ENCODE data around the gene PEA15. TPM values are rescaled to one million over a fixed set of nuclear protein-coding genes. Genes with fewer than 3 reads are reported as not detected.

Gene PEA15
- total RNA-seq, 1 experiment from 2014 or later = 153 TPM

DNA sequence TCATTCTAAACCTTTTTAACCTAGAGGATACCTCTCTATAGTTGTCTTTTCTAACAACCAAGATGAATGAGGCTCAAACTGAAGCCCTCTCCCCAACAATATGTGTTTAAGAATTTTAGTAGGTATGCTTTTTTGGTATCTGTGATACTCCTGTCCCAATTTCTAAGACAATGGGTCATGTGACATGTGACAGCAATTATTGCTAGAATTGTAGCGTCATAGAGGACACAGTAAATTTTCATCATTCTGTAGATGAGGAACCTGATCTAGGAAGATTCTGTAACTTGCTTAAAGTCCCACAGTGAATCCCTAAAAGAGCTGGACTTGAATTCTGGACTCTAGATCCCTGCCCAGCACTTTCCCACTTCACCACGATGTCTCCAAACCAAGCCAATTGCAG is 26.5 kb upstream of the PEA15 start:
- no TSS peak for BruUV-seq (replicated peaks)
- intact Hi-C loops (cut with micrococcal nuclease; ENCODE audit: unreplicated experiment) = no loop called here
- TF ChIP-seq, protein P1, sequence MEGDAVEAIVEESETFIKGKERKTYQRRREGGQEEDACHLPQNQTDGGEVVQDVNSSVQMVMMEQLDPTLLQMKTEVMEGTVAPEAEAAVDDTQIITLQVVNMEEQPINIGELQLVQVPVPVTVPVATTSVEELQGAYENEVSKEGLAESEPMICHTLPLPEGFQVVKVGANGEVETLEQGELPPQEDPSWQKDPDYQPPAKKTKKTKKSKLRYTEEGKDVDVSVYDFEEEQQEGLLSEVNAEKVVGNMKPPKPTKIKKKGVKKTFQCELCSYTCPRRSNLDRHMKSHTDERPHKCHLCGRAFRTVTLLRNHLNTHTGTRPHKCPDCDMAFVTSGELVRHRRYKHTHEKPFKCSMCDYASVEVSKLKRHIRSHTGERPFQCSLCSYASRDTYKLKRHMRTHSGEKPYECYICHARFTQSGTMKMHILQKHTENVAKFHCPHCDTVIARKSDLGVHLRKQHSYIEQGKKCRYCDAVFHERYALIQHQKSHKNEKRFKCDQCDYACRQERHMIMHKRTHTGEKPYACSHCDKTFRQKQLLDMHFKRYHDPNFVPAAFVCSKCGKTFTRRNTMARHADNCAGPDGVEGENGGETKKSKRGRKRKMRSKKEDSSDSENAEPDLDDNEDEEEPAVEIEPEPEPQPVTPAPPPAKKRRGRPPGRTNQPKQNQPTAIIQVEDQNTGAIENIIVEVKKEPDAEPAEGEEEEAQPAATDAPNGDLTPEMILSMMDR (IDR thresholded peaks at IDR 0.05; ENCODE audit: unreplicated experiment) = no peak
- DNase-seq = no peak
- Mint-ChIP-seq H3K9me3 (ENCODE audit: low read depth, unreplicated experiment) (no peaks in the 10 kb centered on the region), H3K4me3 (ENCODE audit: low read depth, unreplicated experiment) (no peak overlapping the region), H3K27ac (ENCODE audit: unreplicated experiment) (no peak overlapping the region), H3K36me3 (ENCODE audit: insufficient read depth, unreplicated experiment) (no peaks in the 10 kb centered on the region), H3K27me3 (ENCODE audit: unreplicated experiment) (peaks cover 79% of the 10 kb centered on the region), H3K4me1 (ENCODE audit: low read depth, unreplicated experiment) (no peaks in the 10 kb centered on the region)
- CTCF ChIA-PET = no interaction called here

DNA sequence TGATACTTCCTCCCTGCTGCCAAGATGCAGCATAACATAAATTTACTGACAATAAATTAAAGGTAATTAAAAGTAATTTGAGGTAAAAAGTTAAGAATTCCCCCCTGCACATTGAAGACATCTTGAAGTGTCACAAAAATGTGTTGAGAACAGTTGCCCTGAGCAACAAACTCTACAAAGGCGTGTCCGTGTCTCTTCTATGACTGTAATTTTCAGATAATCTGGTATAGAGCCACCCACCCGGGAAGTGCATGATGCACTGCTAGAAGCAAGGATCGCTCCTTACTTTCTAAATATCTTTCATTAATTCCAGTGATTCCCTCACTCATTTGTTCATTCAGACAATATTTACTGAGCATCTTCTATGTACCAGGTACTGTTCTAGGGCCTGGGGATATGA is 25.8 kb upstream of the PEA15 start:
- H3K27me3 Mint-ChIP-seq (ENCODE audit: unreplicated experiment) = peaks cover 73% of the 10 kb centered on the region
- H3K4me1 Mint-ChIP-seq (ENCODE audit: low read depth, unreplicated experiment) = no peaks in the 10 kb centered on the region
- TF ChIP-seq, protein P1 (IDR thresholded peaks at IDR 0.05; ENCODE audit: unreplicated experiment) = no peak
- CTCF ChIA-PET = interaction anchor here (1.1 kb wide), 1 partner anchor 14 kb away, joined by 3 read pairs; no protein-coding TSS in a partner anchor
- no peaks in the 10 kb centered on the region for H3K36me3 Mint-ChIP-seq (ENCODE audit: insufficient read depth, unreplicated experiment)
- no TSS peak for BruUV-seq (replicated peaks)
- H3K27ac Mint-ChIP-seq (ENCODE audit: unreplicated experiment) = no peak overlapping the region
- no peak for DNase-seq
- no peaks in the 10 kb centered on the region for H3K9me3 Mint-ChIP-seq (ENCODE audit: low read depth, unreplicated experiment)
- no peak overlapping the region for H3K4me3 Mint-ChIP-seq (ENCODE audit: low read depth, unreplicated experiment)
- intact Hi-C loops (cut with micrococcal nuclease; ENCODE audit: unreplicated experiment) = no loop called here

DNA sequence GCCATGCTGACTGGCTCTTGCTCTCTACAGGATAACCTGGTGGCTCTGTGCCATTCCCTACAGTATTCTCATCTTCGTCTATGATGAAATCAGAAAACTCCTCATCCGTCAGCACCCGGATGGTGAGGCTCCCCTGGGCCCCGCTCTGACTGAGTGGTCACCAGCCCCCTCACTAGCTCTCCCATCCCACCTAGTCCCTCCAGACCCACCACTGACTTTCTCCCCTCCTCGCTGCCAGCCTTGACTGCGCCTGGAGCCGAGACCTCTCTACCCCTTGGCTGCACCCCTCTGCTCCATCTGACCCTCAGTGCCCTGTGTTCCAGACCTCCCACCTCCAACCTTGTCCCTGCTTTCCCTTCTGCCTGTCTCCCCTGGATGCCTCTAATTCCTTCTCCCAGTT is 18.9 kb upstream of the PEA15 start:
- intact Hi-C loops (cut with micrococcal nuclease; ENCODE audit: unreplicated experiment) = no loop called here
- no TSS peak for BruUV-seq (replicated peaks)
- Mint-ChIP-seq H3K4me3 (ENCODE audit: low read depth, unreplicated experiment) (no peak overlapping the region), H3K27me3 (ENCODE audit: unreplicated experiment) (peaks cover 56% of the 10 kb centered on the region), H3K9me3 (ENCODE audit: low read depth, unreplicated experiment) (no peaks in the 10 kb centered on the region), H3K36me3 (ENCODE audit: insufficient read depth, unreplicated experiment) (no peaks in the 10 kb centered on the region), H3K4me1 (ENCODE audit: low read depth, unreplicated experiment) (no peaks in the 10 kb centered on the region), H3K27ac (ENCODE audit: unreplicated experiment) (no peak overlapping the region)
- DNase-seq = no peak
- TF ChIP-seq, protein P1 (IDR thresholded peaks at IDR 0.05; ENCODE audit: unreplicated experiment) = no peak
- CTCF ChIA-PET = no interaction called here

DNA sequence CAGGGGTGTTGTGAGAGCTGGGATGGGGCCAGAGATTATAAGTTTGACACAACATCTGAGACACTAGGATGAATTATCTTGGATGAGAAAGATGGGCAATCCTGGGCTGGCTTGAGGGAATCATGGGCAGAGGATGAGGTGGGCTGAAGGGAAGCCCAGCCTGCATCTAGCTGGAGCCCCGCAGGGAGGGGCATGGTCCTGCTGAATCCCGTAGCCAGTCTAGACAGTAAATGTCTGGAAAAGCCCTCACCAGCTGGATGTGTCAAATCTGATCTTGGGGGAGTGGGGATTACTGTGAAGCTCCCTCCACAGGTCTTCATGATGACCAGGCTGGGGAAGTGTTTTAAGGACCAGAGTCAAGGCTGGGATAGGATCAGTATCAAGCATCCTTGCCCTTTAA is 18.5 kb upstream of the PEA15 start:
- H3K4me1 Mint-ChIP-seq (ENCODE audit: low read depth, unreplicated experiment) = no peaks in the 10 kb centered on the region
- no peaks in the 10 kb centered on the region for H3K9me3 Mint-ChIP-seq (ENCODE audit: low read depth, unreplicated experiment)
- TF ChIP-seq, protein P1 (IDR thresholded peaks at IDR 0.05; ENCODE audit: unreplicated experiment) = no peak
- no peak overlapping the region for H3K27ac Mint-ChIP-seq (ENCODE audit: unreplicated experiment)
- CTCF ChIA-PET = interaction anchor here (0.6 kb wide), 1 partner anchor 42 kb away, joined by 3 read pairs; no protein-coding TSS in a partner anchor
- no peaks in the 10 kb centered on the region for H3K36me3 Mint-ChIP-seq (ENCODE audit: insufficient read depth, unreplicated experiment)
- BruUV-seq (replicated peaks) = no TSS peak
- no peak overlapping the region for H3K4me3 Mint-ChIP-seq (ENCODE audit: low read depth, unreplicated experiment)
- DNase-seq = no peak
- H3K27me3 Mint-ChIP-seq (ENCODE audit: unreplicated experiment) = peaks cover 51% of the 10 kb centered on the region
- intact Hi-C loops (cut with micrococcal nuclease; ENCODE audit: unreplicated experiment) = no loop called here

All from Calu3 (cell line).